Muscle layer of colon (tissue), 2 donors: Measurements from ENCODE around the gene ARFIP1.

ENCODE experiments used
- H3K27ac ChIP-seq: one replicate; pipeline ENCODE4 v1.7.0; 2013; ENCODE audit warnings: low read depth, mild to moderate bottlenecking, low read length, moderate library complexity
- H3K27me3 ChIP-seq, 2 donors: one replicate each; pipeline ENCODE4 v1.7.0; 2013; ENCODE audit warnings: low read length in 2 of 2, mild to moderate bottlenecking in 2 of 2; ENCODE audit not compliant: insufficient read depth in 2 of 2, control insufficient read depth in 1 of 2
- H3K36me3 ChIP-seq: one replicate; pipeline ENCODE4 v1.7.0; 2013; ENCODE audit warnings: mild to moderate bottlenecking, low read length; ENCODE audit not compliant: insufficient read depth
- H3K4me1 ChIP-seq: one replicate; pipeline ENCODE4 v1.7.0; 2013; ENCODE audit warnings: mild to moderate bottlenecking, low read length; ENCODE audit not compliant: insufficient read depth
- H3K4me3 ChIP-seq, 2 donors: one replicate each; pipeline ENCODE4 v1.7.0; 2013; ENCODE audit warnings: low read length in 2 of 2, low read depth in 1 of 2, mild to moderate bottlenecking in 1 of 2, moderate library complexity in 1 of 2
- H3K9ac ChIP-seq: one replicate; pipeline ENCODE4 v1.7.0; 2013; ENCODE audit warnings: low read length
- H3K9me3 ChIP-seq: one replicate; pipeline ENCODE4 v1.7.0; 2013; ENCODE audit warnings: mild to moderate bottlenecking, low read length
- donor health status: abdominal sarcoma.
- donor health status: Adenocarcinoma of cecum.

ARFIP1 gene

GRCh38 chr4:152795891-152796290, 16.1 kb downstream of the ARFIP1 start:
- H3K9me3 ChIP-seq = no peaks in the 10 kb centered on the region
- no peak overlapping the region for H3K9ac ChIP-seq
- H3K4me1 ChIP-seq = peaks cover 6% of the 10 kb centered on the region
- no peaks in the 10 kb centered on the region for H3K36me3 ChIP-seq
- no peaks in the 10 kb centered on the region for H3K27me3 ChIP-seq
- H3K4me3 ChIP-seq = no peak overlapping the region
- no peak overlapping the region for H3K27ac ChIP-seq

GRCh38 chr4:152803541-152803940, 23.8 kb downstream of the ARFIP1 start:
- Histone ChIP-seq H3K4me1 (peaks cover 14% of the 10 kb centered on the region), H3K27ac (no peak overlapping the region), H3K9ac (no peak overlapping the region), H3K4me3 (no peak overlapping the region), H3K27me3 (no peaks in the 10 kb centered on the region), H3K36me3 (no peaks in the 10 kb centered on the region), H3K9me3 (no peaks in the 10 kb centered on the region)

- H3K27me3 ChIP-seq = no peaks in the 10 kb centered on the region
- H3K36me3 ChIP-seq = no peaks in the 10 kb centered on the region
- H3K27ac ChIP-seq = no peak overlapping the region
- H3K9ac ChIP-seq = no peak overlapping the region
- no peaks in the 10 kb centered on the region for H3K9me3 ChIP-seq
- no peak overlapping the region for H3K4me3 ChIP-seq
- peaks cover 14% of the 10 kb centered on the region for H3K4me1 ChIP-seq
Measured at GRCh38 chr4:152805071-152805650, 25.4 kb downstream of the ARFIP1 start.

DNA sequence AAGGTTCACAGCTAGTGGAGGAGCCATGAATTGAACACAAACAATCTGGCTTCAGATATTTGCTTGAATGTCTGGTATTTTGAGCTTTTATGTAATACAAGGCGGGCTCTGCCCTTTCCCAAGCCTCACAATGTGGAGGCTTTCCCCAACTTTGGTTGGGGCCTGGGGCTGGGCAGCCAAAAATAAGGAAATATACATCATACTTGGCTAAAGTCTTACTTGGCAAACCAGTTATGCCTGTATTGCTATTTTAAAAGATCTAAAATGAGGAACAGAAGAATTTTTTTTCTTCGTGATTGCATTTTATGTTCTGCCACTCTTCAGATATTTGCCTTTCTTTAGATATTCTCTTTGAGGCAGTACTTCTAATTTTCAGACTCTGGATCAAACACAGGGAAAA, 26.1 kb downstream of the ARFIP1 start:
- Histone ChIP-seq H3K4me3 (no peak overlapping the region), H3K4me1 (peaks cover 14% of the 10 kb centered on the region), H3K27ac (no peak overlapping the region), H3K9ac (no peak overlapping the region), H3K36me3 (no peaks in the 10 kb centered on the region), H3K9me3 (no peaks in the 10 kb centered on the region), H3K27me3 (no peaks in the 10 kb centered on the region)

- peaks cover 8% of the 10 kb centered on the region for H3K4me1 ChIP-seq
- H3K9ac ChIP-seq = no peak overlapping the region
- H3K27ac ChIP-seq = no peak overlapping the region
Measured at GRCh38 chr4:152806501-152807125, 26.9 kb downstream of the ARFIP1 start.

DNA sequence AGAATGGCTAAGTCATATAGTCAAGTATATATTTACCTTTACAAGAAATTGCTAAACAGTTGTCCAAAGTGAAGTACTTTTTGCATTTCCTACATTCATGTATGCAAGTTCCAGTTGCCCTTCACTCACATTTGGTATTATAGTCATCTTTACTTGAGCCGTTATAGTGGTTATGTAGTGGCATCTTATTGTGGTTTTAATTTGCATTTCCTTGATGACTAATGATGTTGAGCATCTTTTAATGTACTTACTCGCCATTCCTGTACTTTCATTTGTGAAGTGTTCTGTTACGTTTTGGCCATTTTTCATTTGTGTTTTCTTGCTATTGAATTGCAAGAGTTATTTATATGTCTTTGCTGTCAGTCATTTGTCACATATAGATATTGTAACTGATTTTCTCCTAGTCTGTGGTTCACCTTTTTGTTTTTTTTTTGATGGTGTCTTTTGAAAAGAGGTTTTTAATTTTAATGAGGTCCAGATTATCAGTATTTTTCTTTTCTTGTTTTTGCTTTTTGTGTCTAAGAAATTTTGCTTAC, 27.6 kb downstream of the ARFIP1 start:
- Histone ChIP-seq H3K4me1 (peaks cover 6% of the 10 kb centered on the region), H3K36me3 (no peaks in the 10 kb centered on the region), H3K27ac (no peak overlapping the region), H3K9me3 (no peaks in the 10 kb centered on the region), H3K9ac (no peak overlapping the region), H3K4me3 (no peak overlapping the region), H3K27me3 (no peaks in the 10 kb centered on the region)

More at GRCh38 chr4:152806501-152807125, 26.9 kb downstream of the ARFIP1 start:
- H3K9me3 ChIP-seq = no peaks in the 10 kb centered on the region
- H3K4me3 ChIP-seq = no peak overlapping the region
- H3K27me3 ChIP-seq = no peaks in the 10 kb centered on the region
- no peaks in the 10 kb centered on the region for H3K36me3 ChIP-seq

GRCh38 chr4:152808670-152809069, 28.9 kb downstream of the ARFIP1 start:
- Histone ChIP-seq H3K27me3 (no peaks in the 10 kb centered on the region), H3K9me3 (no peaks in the 10 kb centered on the region), H3K9ac (no peak overlapping the region), H3K4me3 (no peak overlapping the region), H3K27ac (no peak overlapping the region), H3K36me3 (no peaks in the 10 kb centered on the region), H3K4me1 (peaks cover 6% of the 10 kb centered on the region)

GRCh38 chr4:152810715-152811287, 31.0 kb downstream of the ARFIP1 start:
- no peak overlapping the region for H3K4me3 ChIP-seq
- no peaks in the 10 kb centered on the region for H3K4me1 ChIP-seq
- no peaks in the 10 kb centered on the region for H3K36me3 ChIP-seq
- H3K9ac ChIP-seq = no peak overlapping the region
- no peak overlapping the region for H3K27ac ChIP-seq
- H3K9me3 ChIP-seq = no peaks in the 10 kb centered on the region
- H3K27me3 ChIP-seq = no peaks in the 10 kb centered on the region

DNA sequence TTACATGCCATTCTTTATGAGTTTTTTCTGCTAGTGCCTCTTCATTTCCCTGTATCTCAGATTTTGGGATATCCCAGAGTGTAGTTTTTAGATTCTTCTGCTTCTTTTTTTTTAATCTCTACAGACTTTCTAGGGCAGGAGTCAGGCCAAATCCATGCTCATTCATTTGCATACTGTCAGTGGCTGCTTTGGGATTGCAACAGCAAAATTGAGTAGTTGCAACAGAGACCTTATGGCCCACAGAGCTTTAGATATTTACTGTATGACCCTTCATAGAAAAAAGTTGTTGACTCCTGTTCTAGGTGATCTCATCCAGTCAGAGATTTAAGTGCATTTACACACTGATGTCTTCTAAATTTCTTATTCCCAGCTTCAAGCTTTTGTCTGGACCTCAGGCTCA, 35.3 kb downstream of the ARFIP1 start:
- Histone ChIP-seq H3K4me3 (no peak overlapping the region), H3K9me3 (no peaks in the 10 kb centered on the region), H3K27me3 (no peaks in the 10 kb centered on the region), H3K9ac (no peak overlapping the region), H3K4me1 (no peaks in the 10 kb centered on the region), H3K27ac (no peak overlapping the region), H3K36me3 (peaks cover 8% of the 10 kb centered on the region)

- H3K9ac ChIP-seq = no peak overlapping the region
- peaks cover 8% of the 10 kb centered on the region for H3K36me3 ChIP-seq
- no peak overlapping the region for H3K27ac ChIP-seq
- H3K9me3 ChIP-seq = no peaks in the 10 kb centered on the region
- H3K27me3 ChIP-seq = no peaks in the 10 kb centered on the region
- H3K4me1 ChIP-seq = no peaks in the 10 kb centered on the region
- no peak overlapping the region for H3K4me3 ChIP-seq
Measured at GRCh38 chr4:152817331-152817730, 37.6 kb downstream of the ARFIP1 start.

GRCh38 chr4:152819026-152819645, 39.4 kb downstream of the ARFIP1 start:
- H3K9me3 ChIP-seq = no peaks in the 10 kb centered on the region
- H3K36me3 ChIP-seq = peaks cover 8% of the 10 kb centered on the region
- no peaks in the 10 kb centered on the region for H3K4me1 ChIP-seq
- no peak overlapping the region for H3K27ac ChIP-seq
- H3K9ac ChIP-seq = no peak overlapping the region
- no peak overlapping the region for H3K4me3 ChIP-seq
- H3K27me3 ChIP-seq = no peaks in the 10 kb centered on the region
